HepG2 (cell line): ENCODE data around the gene DDX17. TPM values are rescaled to one million over a fixed set of nuclear protein-coding genes. Genes with fewer than 3 reads are reported as not detected.
A peak's percentile ranks its signal among the peaks of the same experiment; 100 is the strongest.

Experiments used
- CBX5 ChIP-seq: sonication (generic); formaldehyde crosslinking; IDR thresholded peaks from 2 replicates; pipeline ENCODE4 v1.4.0; 2020; ENCODE audit warnings: missing genetic modification reagents, borderline replicate concordance
- FOXA3 ChIP-seq: IDR thresholded peaks from 2 replicates; pipeline ENCODE4 v1.6.1; 2016; ENCODE audit warnings: missing genetic modification reagents, missing compliant biosample characterization
- FOXO1 ChIP-seq: sonication (generic); formaldehyde crosslinking; IDR thresholded peaks from 2 replicates; pipeline ENCODE4 v1.4.0; 2020; ENCODE audit warnings: missing genetic modification reagents
- HMG20B ChIP-seq: conservative IDR thresholded peaks from 2 replicates; pipeline ENCODE4 v1.6.1; 2016; ENCODE audit warnings: missing genetic modification reagents, missing compliant biosample characterization
- MED8 ChIP-seq: sonication (generic); formaldehyde crosslinking; IDR thresholded peaks from 2 replicates; pipeline ENCODE4 v1.8.1; 2023; ENCODE audit warnings: mild to moderate bottlenecking, missing genetic modification reagents; ENCODE audit not compliant: insufficient replicate concordance
- MIER2 ChIP-seq: IDR thresholded peaks from 2 replicates; pipeline ENCODE4 v1.6.1; 2016; ENCODE audit warnings: missing biosample characterization, missing genetic modification reagents
- MTA1 ChIP-seq: sonication (generic); formaldehyde crosslinking; IDR thresholded peaks from 2 replicates; pipeline ENCODE4 v1.4.0; 2020; ENCODE audit warnings: missing genetic modification reagents, mild to moderate bottlenecking, borderline replicate concordance
- NCOA2 ChIP-seq: sonication (generic); formaldehyde crosslinking; IDR thresholded peaks from 2 replicates; pipeline ENCODE4 v1.8.0; 2022; ENCODE audit warnings: inconsistent platforms
- RBAK ChIP-seq: sonication (generic); formaldehyde crosslinking; IDR thresholded peaks from 2 replicates; pipeline ENCODE4 v1.5.1; 2020; ENCODE audit warnings: mild to moderate bottlenecking, missing genetic modification reagents
- RNF2 ChIP-seq: fragments of 450-650 bp; conservative IDR thresholded peaks from 2 replicates; pipeline ENCODE4 v1.6.1; 2016; ENCODE audit warnings: low read depth
- SNAI1 ChIP-seq: sonication (generic); formaldehyde crosslinking; IDR thresholded peaks from 2 replicates; pipeline ENCODE4 v1.5.0; 2020; ENCODE audit warnings: mild to moderate bottlenecking, missing genetic modification reagents, borderline replicate concordance
- TBX2 ChIP-seq: sonication (generic); formaldehyde crosslinking; IDR thresholded peaks from 2 replicates; pipeline ENCODE4 v1.5.0; 2020; ENCODE audit warnings: missing genetic modification reagents, mild to moderate bottlenecking, borderline replicate concordance
- TFAP4 ChIP-seq: sonication (generic); IDR thresholded peaks from 2 replicates; pipeline ENCODE4 v1.6.1; 2016; ENCODE audit warnings: low read depth, borderline replicate concordance
- THAP8 ChIP-seq: sonication (generic); formaldehyde crosslinking; IDR thresholded peaks from 2 replicates; pipeline ENCODE4 v1.5.1; 2020; ENCODE audit warnings: missing genetic modification reagents, mild to moderate bottlenecking, borderline replicate concordance
- XRCC5 ChIP-seq: fragments of 200-400 bp; formaldehyde crosslinking; optimal IDR thresholded peaks from 2 replicates; pipeline ENCODE3; 2017; ENCODE audit warnings: mild to moderate bottlenecking, low read length
- ZBTB21 ChIP-seq: sonication (generic); formaldehyde crosslinking; IDR thresholded peaks from 2 replicates; pipeline ENCODE4 v1.4.0; 2020; ENCODE audit warnings: missing genetic modification reagents
- ZMAT5 ChIP-seq: sonication (generic); formaldehyde crosslinking; IDR thresholded peaks from 2 replicates; pipeline ENCODE4 v1.5.0; 2020; ENCODE audit warnings: mild to moderate bottlenecking, low read depth, missing genetic modification reagents, borderline replicate concordance
- ZNF260 ChIP-seq: sonication (generic); formaldehyde crosslinking; IDR thresholded peaks from 2 replicates; pipeline ENCODE4 v1.4.0; 2020; ENCODE audit warnings: missing genetic modification reagents, low read depth, mild to moderate bottlenecking, borderline replicate concordance
- ZNF276 ChIP-seq: sonication (generic); formaldehyde crosslinking; IDR thresholded peaks from 2 replicates; pipeline ENCODE4 v1.4.0; 2020; ENCODE audit warnings: mild to moderate bottlenecking, low read depth, missing genetic modification reagents
- ZNF317 ChIP-seq: sonication (generic); formaldehyde crosslinking; IDR thresholded peaks from 2 replicates; pipeline ENCODE4 v1.5.0; 2020; ENCODE audit warnings: mild to moderate bottlenecking, missing genetic modification reagents
- ZNF674 ChIP-seq: sonication (generic); formaldehyde crosslinking; IDR thresholded peaks from 2 replicates; pipeline ENCODE4 v1.5.0; 2020; ENCODE audit warnings: low read depth, mild to moderate bottlenecking, missing genetic modification reagents
- ZNF709 ChIP-seq: sonication (generic); formaldehyde crosslinking; IDR thresholded peaks from 2 replicates; pipeline ENCODE4 v1.5.0; 2020; ENCODE audit warnings: mild to moderate bottlenecking, missing genetic modification reagents
- ZNF766 ChIP-seq: sonication (generic); formaldehyde crosslinking; IDR thresholded peaks from 2 replicates; pipeline ENCODE4 v1.5.0; 2020; ENCODE audit warnings: missing genetic modification reagents, borderline replicate concordance
- ZNF850 ChIP-seq: sonication (generic); formaldehyde crosslinking; conservative IDR thresholded peaks from 2 replicates; pipeline ENCODE4 v1.9.0; 2021; ENCODE audit warnings: mild to moderate bottlenecking, missing genetic modification reagents
- ZSCAN20 ChIP-seq: sonication (generic); formaldehyde crosslinking; IDR thresholded peaks from 2 replicates; pipeline ENCODE4 v1.4.0; 2020; ENCODE audit warnings: missing genetic modification reagents, mild to moderate bottlenecking, borderline replicate concordance
- polyA plus RNA-seq, 8 experiments: library from polyadenylated mRNA; depleted of rRNA in 3 of 8; stranded (reverse) in 7 of 8; unstranded in 1 of 8; fragments of >200 nt; fragmentation: Illumina TruSeq in 4 of 8; extraction: Trizol in 4 of 8; gene quantifications; 2 replicates each; pipeline versions ENCODE4 v1.2.1 to v1.2.3, GENCODE V29; 2011 to 2016; ENCODE audit warnings: low read depth in 4 of 8, missing spikeins in 1 of 8, mixed read lengths in 1 of 8; ENCODE audit not compliant: insufficient read depth in 1 of 8
- total RNA-seq, 5 experiments: library from RNA; depleted of rRNA; stranded (reverse); fragments of >200 nt; fragmentation: Illumina TruSeq; extraction: Trizol; gene quantifications; 2 replicates each; pipeline ENCODE4 v1.2.3, GENCODE V29; 2016; ENCODE audit warnings: low read depth in 1 of 5

DDX17 gene
- total and polyA plus RNA-seq, 2 of the 13 experiments (the other 11 are each of a cell fraction or from before 2014, with no cell fraction given), result 238 to 344 TPM

GRCh38 chr22:38462960-38463784 lies 42.9 kb downstream of the DDX17 start (continued):
- TF ChIP-seq THAP8 (CRISPR knock-in tag), result no peak
- peak; percentile 63 for TF ChIP-seq XRCC5
- no peak for TF ChIP-seq ZSCAN20 (CRISPR knock-in tag)
- no peak for TF ChIP-seq ZNF276 (CRISPR knock-in tag)
- peak; percentile 45; the same call in 1 of the 2 replicates for TF ChIP-seq NCOA2
- no peak for TF ChIP-seq ZNF709
- no peak for TF ChIP-seq ZBTB21 (CRISPR knock-in tag)
- peak; percentile 59; the same call in 1 of the 2 replicates for TF ChIP-seq TFAP4
- TF ChIP-seq RBAK (CRISPR knock-in tag), result no peak
- no peak for TF ChIP-seq RNF2
- TF ChIP-seq ZNF850 (CRISPR knock-in tag), result no peak
- TF ChIP-seq ZNF766 (CRISPR knock-in tag), result no peak
- no peak; the same call in 1 of the 2 replicates for TF ChIP-seq FOXA3 (CRISPR knock-in tag)
- TF ChIP-seq ZMAT5 (CRISPR knock-in tag), result no peak
- no peak for TF ChIP-seq SNAI1 (CRISPR knock-in tag)
- TF ChIP-seq HMG20B (CRISPR knock-in tag), result 0 out of 2 replicates have a peak, but pooled peaks have one; percentile 30
- TF ChIP-seq MIER2 (CRISPR knock-in tag), result 0 out of 2 replicates have a peak, but pooled peaks have one; percentile 40
- TF ChIP-seq ZNF260 (CRISPR knock-in tag), result no peak
- TF ChIP-seq ZNF317 (CRISPR knock-in tag), result no peak
- TF ChIP-seq MED8, result no peak
- peak; percentile 78; the same call in 1 of the 2 replicates for TF ChIP-seq CBX5 (CRISPR knock-in tag)
- TF ChIP-seq ZNF674 (CRISPR knock-in tag), result no peak
- TF ChIP-seq FOXO1 (CRISPR knock-in tag), result peak; percentile 44; the same call in 1 of the 2 replicates
- TF ChIP-seq MTA1, result peak; percentile 76; the same call in 1 of the 2 replicates
- peak; percentile 51; the same call in 1 of the 2 replicates for TF ChIP-seq TBX2 (CRISPR knock-in tag)
